ENCODE data around the gene CRBN.

CRBN gene

DNA sequence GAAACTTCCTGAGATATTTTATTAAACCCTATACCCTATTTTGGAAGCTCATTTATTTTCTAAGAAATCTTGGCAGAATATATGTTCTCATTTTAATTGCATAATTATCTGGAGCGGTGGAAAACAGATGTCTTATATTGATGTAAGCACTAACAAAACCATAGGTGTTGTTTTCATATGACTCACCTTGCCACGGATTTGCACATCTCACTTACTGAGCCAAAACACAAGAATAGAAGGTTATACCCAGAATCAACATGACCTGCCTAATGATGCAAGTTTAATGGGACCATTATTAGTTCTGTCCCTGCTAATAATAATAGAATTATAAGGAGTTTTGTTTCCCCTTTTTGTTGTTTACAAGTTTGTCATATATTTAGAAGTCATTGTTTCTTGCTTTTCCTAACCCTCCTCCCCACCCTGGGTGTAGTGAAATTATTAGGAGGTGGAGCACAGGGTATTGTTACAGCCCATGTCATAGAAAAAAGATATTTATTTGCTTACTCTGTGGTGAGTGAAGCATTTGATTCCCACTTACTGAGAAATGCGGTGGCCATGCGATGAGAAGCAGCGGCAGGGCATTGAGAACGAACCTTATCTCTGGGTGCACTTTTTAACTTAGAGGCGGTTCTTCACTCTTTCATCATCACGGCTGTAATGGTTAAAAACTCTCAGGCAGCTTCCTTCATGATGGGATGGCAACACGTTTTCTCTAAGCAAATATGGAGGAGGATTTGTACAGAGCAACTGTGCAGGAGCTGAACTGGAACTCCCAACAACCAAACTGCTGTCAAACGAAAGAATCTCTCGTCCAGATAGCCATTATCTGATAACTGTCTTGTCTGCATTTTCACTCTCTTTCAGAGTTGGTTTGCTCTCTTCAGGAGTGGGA, 69.8 kb downstream of the CRBN start:
- no peak for DNase-seq

DNA sequence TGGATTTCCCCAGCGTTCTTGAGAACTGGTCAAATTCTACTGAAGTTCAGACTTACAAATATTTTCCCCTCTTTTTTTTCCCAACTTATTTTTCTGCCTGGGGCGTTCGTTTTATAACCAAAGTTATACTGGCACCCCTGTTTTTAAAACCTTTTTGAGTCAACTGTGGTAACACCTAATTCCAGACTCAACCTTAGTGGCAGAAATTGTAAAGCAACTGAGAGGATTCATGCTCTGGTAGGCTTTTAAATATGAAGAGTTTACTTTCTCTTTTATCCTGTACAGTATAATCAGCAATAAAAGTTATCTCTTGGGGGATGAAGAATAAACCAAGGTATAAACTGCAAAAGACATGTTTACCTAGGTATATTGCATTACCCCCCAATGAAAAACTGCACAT, 71.6 kb downstream of the CRBN start:
- no peak for DNase-seq

- DNase-seq: no peak
Observed at GRCh38 chr3:3107181-3107580, 72.3 kb downstream of the CRBN start.

GRCh38 chr3:3105815-3106214, 73.7 kb downstream of the CRBN start:
- no peak for DNase-seq

DNA sequence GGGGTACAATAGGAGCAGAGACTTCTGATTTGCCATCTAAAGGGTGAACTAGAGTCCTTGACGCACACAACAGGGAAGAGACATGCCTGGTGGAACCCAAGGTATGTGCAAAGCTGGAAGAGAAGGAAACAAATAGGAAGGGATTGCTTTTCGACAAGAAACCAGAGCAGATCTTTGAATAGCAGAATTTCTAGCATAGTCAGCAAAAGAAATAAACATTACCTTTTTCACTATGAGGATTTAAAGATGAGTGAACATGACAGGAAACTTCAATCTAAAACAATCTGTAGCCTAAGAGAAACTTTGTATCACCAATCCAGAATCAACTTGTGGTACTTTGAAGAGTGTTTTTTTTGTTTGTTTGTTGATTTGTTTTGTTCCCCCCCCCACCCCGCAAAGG, 74.2 kb downstream of the CRBN start:
- DNase-seq: no peak

DNA sequence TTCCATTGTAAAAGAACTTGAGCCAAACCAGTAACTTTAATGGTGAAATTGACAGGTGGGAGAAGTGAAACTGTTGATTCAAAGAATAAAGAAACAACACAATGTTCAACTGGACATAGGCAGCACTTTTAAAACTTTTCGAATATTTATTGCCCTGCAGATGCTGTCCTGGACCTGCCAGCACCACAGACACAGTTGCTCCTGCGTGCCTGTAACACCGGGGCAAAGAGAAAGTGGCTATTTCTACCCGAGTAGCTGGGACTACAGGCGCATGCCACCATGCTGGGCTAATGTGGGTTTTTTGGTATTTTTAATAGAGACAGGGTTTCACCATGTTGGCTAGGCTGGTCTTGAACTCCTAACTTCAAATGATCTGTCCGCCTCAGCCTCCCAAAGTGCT, 76.7 kb downstream of the CRBN start:
- DNase-seq: no peak

DNA sequence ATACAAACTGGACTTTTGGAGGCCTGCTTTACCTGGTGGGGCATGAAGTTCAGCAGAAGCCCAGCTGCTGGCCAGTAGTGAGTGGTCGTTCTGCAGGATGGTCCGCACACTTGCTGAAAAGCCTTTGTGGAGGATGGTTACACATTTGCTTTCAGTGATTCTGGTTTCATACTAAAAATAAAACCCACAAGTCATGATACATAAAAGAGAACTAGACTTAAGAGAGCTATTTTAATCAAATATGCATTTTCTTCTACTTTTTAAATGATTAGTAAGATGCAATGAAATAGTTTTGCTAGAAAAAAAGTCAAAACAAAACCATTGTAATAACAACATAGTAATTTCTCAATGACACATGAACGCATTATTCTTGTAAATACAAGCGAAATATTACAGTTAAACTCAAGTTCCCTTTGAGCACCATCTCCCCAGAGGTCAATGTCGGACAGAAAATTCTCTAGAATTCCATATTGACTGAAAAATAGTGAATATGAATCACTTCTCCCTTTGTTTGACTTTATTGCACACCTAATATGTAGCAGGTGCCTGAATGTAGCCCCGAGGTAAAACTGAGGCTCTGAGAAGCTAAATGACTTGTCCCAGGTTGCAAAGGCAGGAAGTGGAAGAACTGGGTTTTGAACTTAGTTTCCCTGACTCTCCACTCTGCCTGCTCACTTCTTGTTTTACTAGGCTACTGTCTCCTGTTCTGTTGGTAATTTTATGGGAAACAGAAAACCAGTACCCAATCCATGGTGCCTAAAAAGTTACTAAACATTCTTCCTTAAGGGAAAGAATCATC, 77.6 kb downstream of the CRBN start:
- DNase-seq: no peak
